HG02973 (cell line): ENCODE results near the gene PRR16.

Experiments used
- ATAC-seq: cut with Tn5 transposase; IDR thresholded peaks from one replicate; pipeline ENCODE4 v1.9.1; 2021; ENCODE audit warnings: moderate library complexity; ENCODE audit not compliant: unreplicated experiment

The PRR16 gene

DNA sequence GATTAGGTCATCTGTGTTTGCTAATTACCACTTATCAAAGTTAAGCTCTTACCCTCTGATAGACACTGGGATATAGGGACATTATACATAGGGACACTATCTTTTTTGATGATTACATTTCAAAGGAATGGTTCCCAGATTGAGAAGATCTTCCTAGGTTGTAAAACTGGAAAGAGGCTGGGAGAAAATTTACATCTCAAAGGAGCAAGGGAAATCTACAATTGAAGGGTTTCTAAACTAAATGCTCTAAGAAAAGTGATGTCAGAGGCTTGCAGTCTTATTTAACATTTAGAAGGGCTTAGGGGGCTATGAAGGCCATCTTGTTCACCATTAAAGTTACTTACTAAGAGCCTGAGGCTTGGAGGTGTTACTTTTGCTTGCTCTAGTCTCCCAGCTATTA is 242.8 kb downstream of the PRR16 start:
- no peak for ATAC-seq

DNA sequence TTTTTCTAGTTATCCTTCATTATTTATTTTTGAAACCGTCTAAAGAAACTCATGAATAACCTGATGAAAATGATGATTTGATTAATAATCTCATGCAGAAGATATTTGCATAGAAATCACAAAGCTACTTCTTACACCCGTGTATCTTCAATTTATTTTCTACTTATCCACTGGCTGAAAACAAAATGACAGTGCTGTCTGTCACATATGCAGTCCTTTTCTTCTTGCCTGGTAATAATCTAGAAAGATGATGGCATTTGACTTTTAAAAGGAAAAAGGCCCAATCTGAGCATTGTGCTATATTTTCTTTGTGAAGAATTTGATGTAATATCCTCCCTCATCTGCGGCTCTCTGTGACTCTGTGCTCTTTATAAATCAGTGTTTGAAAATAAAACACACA is 253.3 kb downstream of the PRR16 start:
- ATAC-seq = no peak

DNA sequence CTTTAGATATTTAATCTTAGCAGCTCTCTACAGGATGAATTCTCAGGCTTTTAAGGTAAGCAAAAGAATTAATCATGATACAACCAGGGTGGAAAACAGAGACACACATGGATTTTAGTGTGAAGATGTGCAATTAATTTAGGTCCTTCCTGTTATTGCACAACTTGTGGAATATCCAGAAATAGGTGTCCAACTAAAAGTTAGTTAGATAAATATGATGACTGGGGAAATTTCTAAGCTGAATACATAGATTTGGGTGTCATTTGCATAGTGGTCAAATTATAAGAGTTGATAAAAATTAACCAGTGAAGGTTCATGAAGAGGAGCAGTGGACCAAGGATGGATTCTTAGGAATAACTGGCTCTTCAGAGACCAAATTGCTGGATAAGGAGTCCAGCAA is 266.1 kb downstream of the PRR16 start:
- no peak for ATAC-seq

GRCh38 chr5:120734033-120734432 is 269.9 kb downstream of the PRR16 start:
- ATAC-seq = no peak

DNA sequence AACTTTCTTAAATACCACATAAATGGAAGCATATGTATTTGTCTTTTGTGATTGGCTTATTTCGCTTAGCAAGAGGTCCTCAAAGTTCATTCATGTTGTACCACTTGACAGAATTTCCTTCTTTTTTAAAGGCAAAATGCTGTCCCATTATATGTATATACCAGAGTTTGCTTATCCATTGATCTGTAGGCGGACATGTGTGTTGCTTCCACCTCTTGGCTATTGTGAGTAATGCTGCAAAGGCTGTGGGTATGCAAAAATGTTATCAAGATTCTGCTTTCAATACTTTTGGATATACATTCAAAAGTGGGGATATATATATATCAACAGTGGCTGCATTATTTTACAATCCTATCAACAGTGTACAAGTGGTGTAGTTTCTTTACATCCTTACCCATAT is 271.0 kb downstream of the PRR16 start:
- no peak for ATAC-seq
